Measurements from ENCODE around the gene DCC. TPM values are rescaled to one million over a fixed set of nuclear protein-coding genes. Genes with fewer than 3 reads are reported as not detected.

The DCC gene
- total RNA-seq, 1 experiment from 2014 or later = 0.72 TPM

DNA sequence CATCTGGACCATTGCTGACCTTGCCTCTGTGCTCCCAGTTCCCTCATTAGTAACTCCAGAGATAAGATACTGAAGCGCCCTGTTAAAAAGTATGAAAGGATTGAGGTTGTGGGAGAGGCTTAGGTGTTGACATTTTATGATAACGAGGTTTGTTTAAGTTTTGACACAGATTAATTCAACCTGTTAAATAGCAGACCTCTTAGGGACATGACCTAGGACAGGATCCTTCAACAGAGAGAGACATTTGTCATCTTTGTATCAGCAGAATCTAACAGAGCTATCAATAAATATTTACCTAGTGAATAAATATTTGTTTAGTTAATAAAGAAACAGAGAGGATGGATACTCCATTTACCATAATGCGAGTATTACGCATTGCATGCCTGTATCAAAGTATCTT, 99.5 kb downstream of the DCC start (continued):
- TF ChIP-seq, protein P1, sequence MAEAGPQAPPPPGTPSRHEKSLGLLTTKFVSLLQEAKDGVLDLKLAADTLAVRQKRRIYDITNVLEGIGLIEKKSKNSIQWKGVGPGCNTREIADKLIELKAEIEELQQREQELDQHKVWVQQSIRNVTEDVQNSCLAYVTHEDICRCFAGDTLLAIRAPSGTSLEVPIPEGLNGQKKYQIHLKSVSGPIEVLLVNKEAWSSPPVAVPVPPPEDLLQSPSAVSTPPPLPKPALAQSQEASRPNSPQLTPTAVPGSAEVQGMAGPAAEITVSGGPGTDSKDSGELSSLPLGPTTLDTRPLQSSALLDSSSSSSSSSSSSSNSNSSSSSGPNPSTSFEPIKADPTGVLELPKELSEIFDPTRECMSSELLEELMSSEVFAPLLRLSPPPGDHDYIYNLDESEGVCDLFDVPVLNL (CRISPR knock-in tag; IDR thresholded peaks at IDR 0.05; ENCODE audit: borderline replicate concordance, low read depth) = no peak
- TF ChIP-seq, protein P2, sequence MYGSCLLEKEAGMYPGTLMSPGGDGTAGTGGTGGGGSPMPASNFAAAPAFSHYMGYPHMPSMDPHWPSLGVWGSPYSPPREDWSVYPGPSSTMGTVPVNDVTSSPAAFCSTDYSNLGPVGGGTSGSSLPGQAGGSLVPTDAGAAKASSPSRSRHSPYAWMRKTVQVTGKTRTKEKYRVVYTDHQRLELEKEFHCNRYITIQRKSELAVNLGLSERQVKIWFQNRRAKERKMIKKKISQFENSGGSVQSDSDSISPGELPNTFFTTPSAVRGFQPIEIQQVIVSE (CRISPR knock-in tag; IDR thresholded peaks at IDR 0.05; ENCODE audit: borderline replicate concordance) = no peak
- no peak for TF ChIP-seq ZBTB21 (CRISPR knock-in tag; IDR thresholded peaks at IDR 0.05; ENCODE audit: borderline replicate concordance)
- no peak for TF ChIP-seq AR (CRISPR knock-in tag; IDR thresholded peaks at IDR 0.05)

DNA sequence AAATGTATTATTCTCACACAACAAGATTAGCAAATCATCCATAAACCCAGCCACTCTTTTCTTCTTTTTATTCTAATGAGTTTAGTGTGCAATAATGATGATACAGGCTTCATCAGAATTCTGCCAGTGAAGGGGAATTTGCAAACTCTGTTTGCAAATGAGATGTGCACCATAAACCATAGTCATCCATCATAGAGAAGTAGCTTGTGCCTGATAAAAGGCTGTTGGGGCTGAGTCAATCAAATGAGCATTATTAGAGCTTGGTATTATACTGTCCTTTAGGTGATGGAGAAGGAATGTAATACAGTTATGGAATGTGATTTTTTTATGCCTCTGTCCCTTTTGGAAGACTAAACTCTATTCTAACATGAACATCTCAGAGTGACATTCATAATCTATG, 101.8 kb downstream of the DCC start:
- TF ChIP-seq ZNF425 (CRISPR knock-in tag; conservative IDR thresholded peaks at IDR 0.05) = no peak
- no peak for TF ChIP-seq HMGA2 (CRISPR knock-in tag; IDR thresholded peaks at IDR 0.05)
- TF ChIP-seq SMAD3 (CRISPR knock-in tag; IDR thresholded peaks at IDR 0.05; ENCODE audit: borderline replicate concordance) = no peak
- no peak for TF ChIP-seq ZNF396 (CRISPR knock-in tag; IDR thresholded peaks at IDR 0.05; ENCODE audit: borderline replicate concordance)
- TF ChIP-seq ETV6 (CRISPR knock-in tag; IDR thresholded peaks at IDR 0.05) = no peak
- TF ChIP-seq ZNF232 (CRISPR knock-in tag; IDR thresholded peaks at IDR 0.05) = no peak
- TF ChIP-seq AR (CRISPR knock-in tag; IDR thresholded peaks at IDR 0.05) = no peak
- no peak for TF ChIP-seq ZNF263 (CRISPR knock-in tag; IDR thresholded peaks at IDR 0.05; ENCODE audit: low read depth)
- TF ChIP-seq FOXJ3 (CRISPR knock-in tag; IDR thresholded peaks at IDR 0.05; ENCODE audit: borderline replicate concordance) = no peak
- TF ChIP-seq, protein P3, sequence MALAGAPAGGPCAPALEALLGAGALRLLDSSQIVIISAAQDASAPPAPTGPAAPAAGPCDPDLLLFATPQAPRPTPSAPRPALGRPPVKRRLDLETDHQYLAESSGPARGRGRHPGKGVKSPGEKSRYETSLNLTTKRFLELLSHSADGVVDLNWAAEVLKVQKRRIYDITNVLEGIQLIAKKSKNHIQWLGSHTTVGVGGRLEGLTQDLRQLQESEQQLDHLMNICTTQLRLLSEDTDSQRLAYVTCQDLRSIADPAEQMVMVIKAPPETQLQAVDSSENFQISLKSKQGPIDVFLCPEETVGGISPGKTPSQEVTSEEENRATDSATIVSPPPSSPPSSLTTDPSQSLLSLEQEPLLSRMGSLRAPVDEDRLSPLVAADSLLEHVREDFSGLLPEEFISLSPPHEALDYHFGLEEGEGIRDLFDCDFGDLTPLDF (CRISPR knock-in tag; IDR thresholded peaks at IDR 0.05) = no peak
- TF ChIP-seq MXD4 (CRISPR knock-in tag; IDR thresholded peaks at IDR 0.05; ENCODE audit: borderline replicate concordance) = no peak
- no peak for TF ChIP-seq TEAD4 (CRISPR knock-in tag; IDR thresholded peaks at IDR 0.05)
- TF ChIP-seq TP53 (CRISPR knock-in tag; IDR thresholded peaks at IDR 0.05) = no peak
- TF ChIP-seq, protein P4, sequence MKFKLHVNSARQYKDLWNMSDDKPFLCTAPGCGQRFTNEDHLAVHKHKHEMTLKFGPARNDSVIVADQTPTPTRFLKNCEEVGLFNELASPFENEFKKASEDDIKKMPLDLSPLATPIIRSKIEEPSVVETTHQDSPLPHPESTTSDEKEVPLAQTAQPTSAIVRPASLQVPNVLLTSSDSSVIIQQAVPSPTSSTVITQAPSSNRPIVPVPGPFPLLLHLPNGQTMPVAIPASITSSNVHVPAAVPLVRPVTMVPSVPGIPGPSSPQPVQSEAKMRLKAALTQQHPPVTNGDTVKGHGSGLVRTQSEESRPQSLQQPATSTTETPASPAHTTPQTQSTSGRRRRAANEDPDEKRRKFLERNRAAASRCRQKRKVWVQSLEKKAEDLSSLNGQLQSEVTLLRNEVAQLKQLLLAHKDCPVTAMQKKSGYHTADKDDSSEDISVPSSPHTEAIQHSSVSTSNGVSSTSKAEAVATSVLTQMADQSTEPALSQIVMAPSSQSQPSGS (CRISPR knock-in tag; IDR thresholded peaks at IDR 0.05; ENCODE audit: borderline replicate concordance, low read depth) = no peak
- TF ChIP-seq ZNF416 (CRISPR knock-in tag; IDR thresholded peaks at IDR 0.05) = no peak
- CTCF ChIA-PET = no interaction called here
- no peaks in the 10 kb centered on the region for H3K36me3 Mint-ChIP-seq
- ATAC-seq (no peak), DNase-seq (ENCODE audit: low spot score) (no peak)
- no peak overlapping the region for H3K27ac Mint-ChIP-seq
- POLR2A ChIA-PET = no interaction called here
- no peak overlapping the region for H3K4me3 Mint-ChIP-seq
- H3K4me1 Mint-ChIP-seq = peaks cover 15% of the 10 kb centered on the region
- peaks cover 5% of the 10 kb centered on the region for H3K9me3 Mint-ChIP-seq
- no peaks in the 10 kb centered on the region for H3K27me3 Mint-ChIP-seq (ENCODE audit: low read depth)
